ENCODE data around the gene CSF3R. TPM values are rescaled to one million over a fixed set of nuclear protein-coding genes. Genes with fewer than 3 reads are reported as not detected.

CSF3R gene
- total RNA-seq, 2 experiments from 2014 or later: 0.33 to 0.41 TPM

GRCh38 chr1:36465731-36466369, 16.9 kb downstream of the CSF3R start:
- Mint-ChIP-seq H3K4me1 (peaks cover 23% of the 10 kb centered on the region), H3K9me3 (ENCODE audit: low read depth) (no peaks in the 10 kb centered on the region), H3K27me3 (no peaks in the 10 kb centered on the region), H3K4me3 (no peak overlapping the region), H3K27ac (peak overlapping the region; percentile 97), H3K36me3 (ENCODE audit: low read depth) (peaks cover 16% of the 10 kb centered on the region)
- POLR2A ChIA-PET: interaction anchor here (0.6 to 0.7 kb wide), 3 partner anchors 15 to 166 kb away, joined by 3 to 11 read pairs (median 7); partner anchors contain the start of gene OSCP1
- DNase-seq: no peak
- CTCF ChIA-PET: interaction anchor here (0.6 to 0.7 kb wide), 2 partner anchors 186 to 209 kb away, joined by 3 to 4 read pairs; no protein-coding TSS in a partner anchor
- ATAC-seq: no peak
- intact Hi-C loops (cut with DNase I, micrococcal nuclease): loop anchor here in 1 of 2 experiments (2.0 kb wide), 2 partner anchors 15 to 317 kb away; partner anchors contain the start of genes OSCP1 and TRAPPC3

- DNase-seq (no peak), ATAC-seq (peak; percentile 50)
- no peaks in the 10 kb centered on the region for H3K27me3 Mint-ChIP-seq
- peaks cover 24% of the 10 kb centered on the region for H3K36me3 Mint-ChIP-seq (ENCODE audit: low read depth)
- intact Hi-C loops (cut with DNase I, micrococcal nuclease): loop anchor here (1.0 to 5.0 kb wide), 13 partner anchors 14 to 1548 kb away; partner anchors contain the start of genes OSCP1 (in 2 of the 2), TRAPPC3 (in 2 of the 2), AGO3 (in 1 of the 2) and LSM10 (in 1 of the 2)
- POLR2A ChIA-PET: interaction anchor here (0.6 to 1.3 kb wide), 5 partner anchors 14 to 316 kb away, joined by 3 to 11 read pairs (median 4); partner anchors contain the start of genes OSCP1, THRAP3 and TRAPPC3
- H3K27ac Mint-ChIP-seq: peak overlapping the region; percentile 97
- peak overlapping the region; percentile 97 for H3K4me3 Mint-ChIP-seq
- H3K4me1 Mint-ChIP-seq: peaks cover 23% of the 10 kb centered on the region
- CTCF ChIA-PET: interaction anchor here (0.6 to 1.0 kb wide), 4 partner anchors 10 to 224 kb away, joined by 3 to 4 read pairs (median 3); no protein-coding TSS in a partner anchor
- H3K9me3 Mint-ChIP-seq (ENCODE audit: low read depth): no peaks in the 10 kb centered on the region
Measured at GRCh38 chr1:36464605-36465393, 17.9 kb downstream of the CSF3R start.

DNA sequence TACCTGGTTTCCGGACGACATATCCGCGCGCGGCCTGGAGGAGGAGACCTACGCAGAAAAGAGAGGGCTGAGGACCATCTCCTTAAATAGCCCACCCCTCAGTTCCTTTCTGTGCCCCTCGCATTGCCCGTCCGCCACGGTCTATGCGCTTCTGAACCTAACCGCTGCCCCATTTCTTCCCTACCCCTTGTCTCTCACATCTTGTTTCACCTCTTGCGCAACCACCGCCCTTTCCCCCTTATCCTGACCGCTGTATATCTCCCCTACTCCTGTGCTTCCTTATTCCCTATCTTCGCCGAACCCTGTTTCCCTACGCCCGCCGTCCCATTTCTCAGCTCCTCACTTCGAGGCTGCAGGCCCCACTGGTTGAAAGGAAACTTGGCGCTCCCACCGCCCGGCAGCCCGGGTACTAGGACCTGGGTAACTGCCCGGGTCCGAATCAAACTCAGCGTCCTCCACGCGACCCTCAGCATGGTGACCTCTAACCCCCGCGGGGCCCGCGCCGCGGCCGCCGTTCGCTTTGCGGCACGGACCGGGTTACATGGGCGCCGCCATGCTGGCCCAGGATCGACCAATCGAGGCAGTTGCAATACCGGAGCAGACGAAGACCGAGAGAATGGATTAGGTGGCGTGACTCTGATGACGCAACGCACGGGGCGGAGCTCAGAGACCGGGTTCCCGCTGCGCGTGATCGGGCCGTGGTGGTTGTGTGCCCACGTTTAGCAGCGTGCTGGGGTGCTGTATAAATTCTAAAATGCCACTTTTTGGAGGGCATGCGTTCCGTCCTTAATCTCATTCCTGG, 18.7 kb downstream of the CSF3R start, which contains the start of gene MRPS15:
Gene MRPS15 (minus strand): TSS at position 582 of the 802 bp plus-strand sequence. CDS start 109 bp downstream, at position 473.
- CTCF ChIA-PET: interaction anchor here (0.6 to 1.0 kb wide), 3 partner anchors 9 to 224 kb away, joined by 3 read pairs; no protein-coding TSS in a partner anchor
- H3K4me1 Mint-ChIP-seq: peaks cover 31% of the 10 kb centered on the region
- POLR2A ChIA-PET: interaction anchor here (0.6 to 1.3 kb wide), 4 partner anchors 13 to 315 kb away, joined by 3 to 10 read pairs (median 4); partner anchors contain the start of genes OSCP1, THRAP3 and TRAPPC3
- no peaks in the 10 kb centered on the region for H3K27me3 Mint-ChIP-seq
- peak within 1 kb of the TSS; percentile 97 for H3K27ac Mint-ChIP-seq
- ATAC-seq (peak; percentile 94), DNase-seq (peak; percentile 98)
- H3K36me3 Mint-ChIP-seq (ENCODE audit: low read depth): peaks cover 32% of the 10 kb centered on the region
- no peaks in the 10 kb centered on the region for H3K9me3 Mint-ChIP-seq (ENCODE audit: low read depth)
- H3K4me3 Mint-ChIP-seq: peak within 1 kb of the TSS; percentile 97
- intact Hi-C loops (cut with DNase I, micrococcal nuclease): loop anchor here (1.0 to 5.0 kb wide), 14 partner anchors 13 to 1548 kb away; partner anchors contain the start of genes OSCP1 (in 2 of the 2), TRAPPC3 (in 2 of the 2), AGO3 (in 1 of the 2) and LSM10 (in 1 of the 2)

DNA sequence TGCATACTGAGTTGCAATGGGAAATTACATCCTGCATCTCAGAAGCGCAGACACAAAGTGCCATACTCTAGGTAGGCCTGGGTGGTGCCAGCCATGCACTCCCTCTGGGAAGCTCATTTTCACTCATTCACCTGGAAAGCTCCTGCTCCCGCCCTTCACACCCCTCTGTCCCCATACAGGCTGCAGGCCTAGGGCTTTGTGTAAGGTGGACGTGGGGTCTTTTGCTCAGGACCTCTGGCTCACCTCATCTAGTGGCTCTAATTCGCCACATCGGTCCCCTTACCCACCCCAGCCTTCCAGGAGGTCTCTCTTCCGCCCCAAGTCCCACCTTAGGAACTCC, 19.3 kb downstream of the CSF3R start:
- Mint-ChIP-seq H3K4me3 (peak overlapping the region; percentile 97), H3K4me1 (peaks cover 36% of the 10 kb centered on the region), H3K27me3 (no peaks in the 10 kb centered on the region), H3K9me3 (ENCODE audit: low read depth) (no peaks in the 10 kb centered on the region), H3K27ac (peak overlapping the region; percentile 97), H3K36me3 (ENCODE audit: low read depth) (peaks cover 37% of the 10 kb centered on the region)
- DNase-seq (no peak), ATAC-seq (no peak)
- intact Hi-C loops (cut with DNase I, micrococcal nuclease): loop anchor here (1.0 to 5.0 kb wide), 3 partner anchors 76 to 1549 kb away; partner anchors contain the start of genes STK40 (in 1 of the 2), THRAP3 (in 1 of the 2) and UTP11 (in 1 of the 2)
- POLR2A ChIA-PET: interaction anchor here (1.1 to 1.3 kb wide), 3 partner anchors 13 to 314 kb away, joined by 3 to 10 read pairs (median 4); partner anchors contain the start of genes OSCP1, THRAP3 and TRAPPC3
- CTCF ChIA-PET: no interaction called here

DNA sequence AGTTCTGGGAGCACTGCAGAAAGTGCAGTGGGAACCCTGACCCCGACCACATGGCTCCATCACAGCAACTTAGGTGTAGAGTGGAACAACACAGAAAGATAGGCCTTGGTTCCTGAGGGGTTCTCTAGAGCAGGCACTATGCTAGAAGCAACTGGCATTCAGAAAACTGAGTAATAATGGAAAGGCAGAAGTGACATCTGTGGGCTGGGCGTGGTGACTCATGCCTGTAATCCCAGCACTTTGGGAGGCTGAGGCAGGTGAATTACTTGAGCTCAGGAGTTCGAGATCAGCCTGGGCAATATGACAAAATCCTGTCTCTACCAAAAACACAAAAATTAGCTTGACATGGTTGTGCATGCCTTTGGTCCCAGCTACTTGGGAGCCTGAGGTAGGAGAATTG, 23.8 kb downstream of the CSF3R start:
- DNase-seq (peak; percentile 83), ATAC-seq (peak; percentile 95)
- Mint-ChIP-seq H3K9me3 (ENCODE audit: low read depth) (no peaks in the 10 kb centered on the region), H3K4me3 (peak overlapping the region; percentile 56), H3K36me3 (ENCODE audit: low read depth) (peaks cover 55% of the 10 kb centered on the region), H3K4me1 (peaks cover 47% of the 10 kb centered on the region), H3K27me3 (no peaks in the 10 kb centered on the region), H3K27ac (peak overlapping the region; percentile 95)
- ChIA-PET CTCF (interaction anchor here (1.0 to 1.3 kb wide), 2 partner anchors 20 to 116 kb away, joined by 3 to 4 read pairs; no protein-coding TSS in a partner anchor), POLR2A (interaction anchor here (1.0 kb wide), 1 partner anchor 8 kb away, joined by 6 read pairs; the partner anchor contains the start of gene OSCP1)
- intact Hi-C loops (cut with DNase I, micrococcal nuclease): loop anchor here (1.0 to 10.0 kb wide), 3 partner anchors 9 to 1264 kb away; partner anchors contain the start of genes OSCP1 (in 1 of the 2), SFPQ (in 1 of the 2) and TFAP2E (in 1 of the 2)

DNA sequence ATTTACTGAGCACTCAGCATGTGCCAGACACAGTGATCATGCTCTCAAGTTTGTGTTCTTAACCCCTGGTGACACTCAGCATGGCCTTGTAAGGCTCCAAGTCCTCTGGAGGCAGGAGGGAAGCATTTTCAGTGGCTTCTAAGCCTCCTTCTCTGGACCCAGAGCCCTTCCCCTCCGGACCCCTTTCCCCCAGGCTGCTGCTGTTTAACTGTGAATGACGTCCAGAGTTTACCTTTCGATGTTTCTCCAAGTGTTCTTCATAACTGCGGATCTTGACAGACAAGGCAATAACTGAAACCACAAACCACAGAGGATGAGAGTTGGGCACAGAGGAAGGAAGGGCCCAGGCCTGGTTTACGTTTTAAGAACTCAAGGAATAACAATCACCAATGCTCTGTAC, 25.0 kb downstream of the CSF3R start:
- peaks cover 42% of the 10 kb centered on the region for H3K4me1 Mint-ChIP-seq

DNA sequence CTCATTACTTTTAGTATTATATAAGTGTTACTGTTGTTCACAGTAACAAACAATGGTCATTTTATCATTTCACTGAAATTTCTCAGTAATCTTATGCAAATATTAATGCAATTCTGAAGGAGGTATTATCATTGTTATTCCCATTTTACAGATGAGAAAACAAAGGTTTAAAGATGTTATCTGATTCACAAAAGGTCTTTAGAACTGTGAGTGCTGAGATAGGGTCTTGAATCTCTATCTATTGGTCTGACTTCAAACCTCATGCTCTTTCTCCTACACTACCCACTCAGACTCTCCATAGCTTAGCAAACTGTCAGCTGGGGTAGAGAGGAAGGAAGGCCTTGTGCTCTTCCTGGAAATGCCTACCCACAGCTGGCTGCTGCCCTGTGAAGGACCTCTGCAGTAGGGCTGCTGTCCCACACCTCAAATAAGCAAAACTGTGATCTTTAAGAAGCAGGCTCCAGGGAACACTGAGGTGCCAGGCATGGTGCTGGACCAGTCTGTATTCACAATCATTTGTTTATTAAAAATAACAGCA, 26.3 kb downstream of the CSF3R start:
- ChIA-PET POLR2A (no interaction called here), CTCF (no interaction called here)
- peaks cover 44% of the 10 kb centered on the region for H3K36me3 Mint-ChIP-seq (ENCODE audit: low read depth)
- no peak overlapping the region for H3K4me3 Mint-ChIP-seq
- H3K4me1 Mint-ChIP-seq: peaks cover 38% of the 10 kb centered on the region
- DNase-seq (no peak), ATAC-seq (no peak)
- no peaks in the 10 kb centered on the region for H3K9me3 Mint-ChIP-seq (ENCODE audit: low read depth)
- intact Hi-C loops (cut with DNase I, micrococcal nuclease): loop anchor here in 1 of 2 experiments (10.0 kb wide), 2 partner anchors 882 to 1262 kb away; partner anchors contain the start of genes SFPQ and TFAP2E
- peak overlapping the region; percentile 12 for H3K27ac Mint-ChIP-seq
- H3K27me3 Mint-ChIP-seq: no peaks in the 10 kb centered on the region

More for the DNA sequence above, 25.0 kb downstream of the CSF3R start:
- POLR2A ChIA-PET: no interaction called here
- ATAC-seq (peak; percentile 13), DNase-seq (peak; percentile 24)
- Mint-ChIP-seq H3K36me3 (ENCODE audit: low read depth) (peaks cover 55% of the 10 kb centered on the region), H3K4me3 (peak overlapping the region; percentile 1), H3K9me3 (ENCODE audit: low read depth) (no peaks in the 10 kb centered on the region), H3K27me3 (no peaks in the 10 kb centered on the region), H3K27ac (peak overlapping the region; percentile 95)
- CTCF ChIA-PET: interaction anchor here (1.3 kb wide), 1 partner anchor 115 kb away, joined by 4 read pairs; no protein-coding TSS in a partner anchor
- intact Hi-C loops (cut with DNase I, micrococcal nuclease): loop anchor here (1.0 to 10.0 kb wide), 3 partner anchors 7 to 1263 kb away; partner anchors contain the start of genes OSCP1 (in 1 of the 2), SFPQ (in 1 of the 2) and TFAP2E (in 1 of the 2)

DNA sequence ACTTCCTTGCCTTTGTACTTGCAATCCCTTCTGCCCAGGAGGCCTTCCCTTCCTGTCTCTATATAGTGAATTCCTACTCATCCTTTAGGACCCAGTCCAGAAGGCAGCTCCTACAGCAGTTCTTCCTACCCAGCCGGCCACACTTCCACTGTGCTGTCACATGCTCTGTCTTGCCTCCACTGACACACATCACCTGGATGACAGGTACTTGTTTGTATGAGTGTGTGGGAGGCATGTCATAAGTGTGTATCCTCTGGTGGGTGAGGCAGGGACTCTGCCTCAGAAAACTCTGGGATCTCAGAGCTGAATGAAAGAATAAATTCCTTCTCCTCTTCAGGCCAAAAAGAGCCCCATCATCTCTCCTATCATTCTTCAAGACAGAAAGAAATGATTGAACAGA, 27.3 kb downstream of the CSF3R start:
- no peak overlapping the region for H3K27ac Mint-ChIP-seq
- no peaks in the 10 kb centered on the region for H3K9me3 Mint-ChIP-seq (ENCODE audit: low read depth)
- DNase-seq (no peak), ATAC-seq (no peak)
- ChIA-PET POLR2A (no interaction called here), CTCF (no interaction called here)
- intact Hi-C loops (cut with DNase I, micrococcal nuclease): loop anchor here in 1 of 2 experiments (10.0 kb wide), 2 partner anchors 881 to 1261 kb away; partner anchors contain the start of genes SFPQ and TFAP2E
- H3K4me1 Mint-ChIP-seq: peaks cover 39% of the 10 kb centered on the region
- no peak overlapping the region for H3K4me3 Mint-ChIP-seq
- H3K36me3 Mint-ChIP-seq (ENCODE audit: low read depth): peaks cover 34% of the 10 kb centered on the region
- no peaks in the 10 kb centered on the region for H3K27me3 Mint-ChIP-seq

- Mint-ChIP-seq H3K4me3 (no peak overlapping the region), H3K36me3 (ENCODE audit: low read depth) (peaks cover 21% of the 10 kb centered on the region), H3K4me1 (peaks cover 36% of the 10 kb centered on the region), H3K27me3 (no peaks in the 10 kb centered on the region), H3K9me3 (ENCODE audit: low read depth) (no peaks in the 10 kb centered on the region), H3K27ac (no peak overlapping the region)
- POLR2A ChIA-PET: interaction anchor here (0.5 to 0.6 kb wide), 2 partner anchors 496 to 770 kb away, joined by 3 to 4 read pairs; no protein-coding TSS in a partner anchor
- intact Hi-C loops (cut with DNase I, micrococcal nuclease): loop anchor here in 1 of 2 experiments (10.0 kb wide), 2 partner anchors 879 to 1259 kb away; partner anchors contain the start of genes SFPQ and TFAP2E
- DNase-seq (no peak), ATAC-seq (no peak)
- CTCF ChIA-PET: no interaction called here
Measured at GRCh38 chr1:36453600-36454388, 28.9 kb downstream of the CSF3R start.
